K562 (cell line): ENCODE results near the gene PHC3. TPM values are rescaled to one million over a fixed set of nuclear protein-coding genes. Genes with fewer than 3 reads are reported as not detected.

Experiments
- BHLHE40 ChIP-seq: IDR thresholded peaks from 2 replicates; pipeline ENCODE4 v1.6.1; 2011; ENCODE audit warnings: low read length, improper control_type of control experiment
- CBX3 ChIP-seq, 2 experiments: IDR thresholded peaks; 1 replicate in 1 of 2; 2 replicates in 1 of 2; pipeline ENCODE4 v1.6.1; 2012; ENCODE audit warnings: inconsistent platforms in 2 of 2, low read length in 2 of 2, borderline replicate concordance in 1 of 2, control low read depth in 1 of 2
- PML ChIP-seq: IDR thresholded peaks from 2 replicates; pipeline ENCODE4 v1.6.1; 2012; ENCODE audit warnings: low read length, inconsistent platforms
- SP1 ChIP-seq: sonication (generic); formaldehyde crosslinking; IDR thresholded peaks from 2 replicates; pipeline ENCODE4 v1.8.1; 2022; ENCODE audit warnings: mild to moderate bottlenecking, missing genetic modification reagents
- ZC3H4 ChIP-seq: sonication (generic); formaldehyde crosslinking; IDR thresholded peaks from 2 replicates; pipeline ENCODE4 v1.9.0; 2021; ENCODE audit warnings: missing genetic modification reagents, borderline replicate concordance
- ZNF384 ChIP-seq: IDR thresholded peaks from 2 replicates; pipeline ENCODE4 v1.6.1; 2012; ENCODE audit warnings: low read depth, low read length, improper control_type of control experiment
- ZSCAN29 ChIP-seq: fragments of 450-650 bp; IDR thresholded peaks from 2 replicates; pipeline ENCODE4 v1.6.1; 2017
- polyA plus RNA-seq, 8 experiments: library from polyadenylated mRNA; depleted of rRNA in 4 of 8; stranded (reverse) in 5 of 8; unstranded in 3 of 8; fragments of >200 nt; fragmentation: Nextera tagmentation in 2 of 8; fragmentation: Illumina TruSeq in 1 of 8; extraction: Ambion mirVana in 2 of 8; extraction: Trizol in 1 of 8; gene quantifications; 2 replicates each; pipeline versions ENCODE4 v1.2.1 to v1.2.3, GENCODE V29; 2011 to 2014; ENCODE audit warnings: inconsistent platforms in 1 of 8, missing spikeins in 1 of 8
- total RNA-seq, 7 experiments: library from RNA; depleted of rRNA in 6 of 7; stranded (reverse); fragments of >200 nt in 6 of 7; fragmentation: Illumina TruSeq in 2 of 7; extraction: Trizol in 2 of 7; gene quantifications; 2 replicates each; pipeline versions ENCODE4 v1.2.1 to v1.2.3, GENCODE V29; 2011 to 2021; ENCODE audit warnings: low replicate concordance in 1 of 7
- TF ChIP-seq, protein P1 (sequence below): fragments of 200-800 bp; sonication (Bioruptor generic); IDR thresholded peaks from 2 replicates; pipeline ENCODE4 v1.6.1; 2017; ENCODE audit warnings: missing genetic modification characterization, missing compliant biosample characterization
- TF ChIP-seq, protein P2 (sequence below): fragments of 450-650 bp; IDR thresholded peaks from 2 replicates; pipeline ENCODE4 v1.6.1; 2016

PHC3 gene
- total and polyA plus RNA-seq, 9 of the 15 experiments (the other 6 are each of a cell fraction or from before 2014, with no cell fraction given): 3.1 to 21.6 (median 10.5) TPM

DNA sequence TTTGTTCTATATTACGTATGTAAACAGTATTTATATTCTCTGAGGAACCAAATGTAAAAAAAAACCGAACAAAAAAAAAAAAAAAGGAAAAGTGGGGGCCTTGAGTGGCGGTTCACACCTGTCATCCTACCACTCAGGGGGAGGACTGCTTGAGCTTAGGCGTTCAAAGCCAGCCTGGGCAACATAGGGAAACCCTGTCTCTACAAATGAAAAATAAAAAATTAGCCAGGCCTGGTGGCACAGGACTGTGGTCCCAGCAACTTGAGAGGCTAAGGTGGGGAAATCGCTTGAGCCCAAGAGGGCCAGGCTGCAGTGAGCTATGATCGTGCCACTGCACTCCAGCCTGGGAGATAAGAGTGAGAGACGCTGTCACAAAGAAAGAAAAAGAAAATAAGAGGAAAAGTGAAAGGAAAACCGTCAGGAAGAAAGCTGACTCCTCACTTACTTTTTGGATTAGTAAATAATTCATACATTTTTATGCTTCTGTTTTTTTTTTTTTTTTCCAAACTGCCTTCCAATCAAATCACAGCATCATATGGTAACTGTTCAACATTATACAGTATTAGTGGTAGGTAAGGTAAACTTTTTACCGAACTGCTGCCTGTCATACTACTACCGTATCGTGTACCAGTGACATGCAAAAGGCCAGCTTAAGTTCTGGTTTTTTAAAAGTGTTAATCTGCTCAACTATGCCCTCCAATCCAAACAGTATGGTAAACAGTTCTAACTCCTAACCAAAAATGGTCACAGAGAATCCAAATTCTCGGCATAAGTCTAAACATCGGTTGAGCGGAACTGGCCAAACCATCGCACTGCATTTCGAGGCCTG is 1.2 kb downstream of the PHC3 start (continued):
- TF ChIP-seq, protein P1, sequence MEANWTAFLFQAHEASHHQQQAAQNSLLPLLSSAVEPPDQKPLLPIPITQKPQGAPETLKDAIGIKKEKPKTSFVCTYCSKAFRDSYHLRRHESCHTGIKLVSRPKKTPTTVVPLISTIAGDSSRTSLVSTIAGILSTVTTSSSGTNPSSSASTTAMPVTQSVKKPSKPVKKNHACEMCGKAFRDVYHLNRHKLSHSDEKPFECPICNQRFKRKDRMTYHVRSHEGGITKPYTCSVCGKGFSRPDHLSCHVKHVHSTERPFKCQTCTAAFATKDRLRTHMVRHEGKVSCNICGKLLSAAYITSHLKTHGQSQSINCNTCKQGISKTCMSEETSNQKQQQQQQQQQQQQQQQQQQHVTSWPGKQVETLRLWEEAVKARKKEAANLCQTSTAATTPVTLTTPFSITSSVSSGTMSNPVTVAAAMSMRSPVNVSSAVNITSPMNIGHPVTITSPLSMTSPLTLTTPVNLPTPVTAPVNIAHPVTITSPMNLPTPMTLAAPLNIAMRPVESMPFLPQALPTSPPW (CRISPR knock-in tag): peak; percentile 31; the same call in 1 of the 2 replicates
- TF ChIP-seq, protein P2, sequence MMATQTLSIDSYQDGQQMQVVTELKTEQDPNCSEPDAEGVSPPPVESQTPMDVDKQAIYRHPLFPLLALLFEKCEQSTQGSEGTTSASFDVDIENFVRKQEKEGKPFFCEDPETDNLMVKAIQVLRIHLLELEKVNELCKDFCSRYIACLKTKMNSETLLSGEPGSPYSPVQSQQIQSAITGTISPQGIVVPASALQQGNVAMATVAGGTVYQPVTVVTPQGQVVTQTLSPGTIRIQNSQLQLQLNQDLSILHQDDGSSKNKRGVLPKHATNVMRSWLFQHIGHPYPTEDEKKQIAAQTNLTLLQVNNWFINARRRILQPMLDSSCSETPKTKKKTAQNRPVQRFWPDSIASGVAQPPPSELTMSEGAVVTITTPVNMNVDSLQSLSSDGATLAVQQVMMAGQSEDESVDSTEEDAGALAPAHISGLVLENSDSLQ: peak; percentile 42; the same call in 1 of the 2 replicates
- TF ChIP-seq SP1 (CRISPR knock-in tag): 0 out of 2 replicates have a peak, but pooled peaks have one; percentile 17
- peak; percentile 45 for TF ChIP-seq ZNF384
- TF ChIP-seq BHLHE40: 0 out of 2 replicates have a peak, but pooled peaks have one; percentile 34
- peak; percentile 37; the same call in 1 of the 2 replicates for TF ChIP-seq PML
- no peak for TF ChIP-seq ZC3H4 (CRISPR knock-in tag)
- TF ChIP-seq ZSCAN29: peak; percentile 42; the same call in 1 of the 2 replicates
- TF ChIP-seq CBX3 (IDR thresholded peaks at IDR 0.05; ENCODE audit: borderline replicate concordance in 1 of 2, low read length in 2 of 2): 0 out of 3 replicates have a peak, but pooled peaks of 1 of the 2 experiments have one; percentile 30
- TF ChIP-seq, all 486 proteins: peak for 16
